HEK293T (cell line): Measurements from ENCODE around the gene FHOD3.

Experiments used
- CTCF ChIA-PET: fragments of 350-600 bp; formaldehyde crosslinking; extraction: SDS; loops from one replicate; lab custom pipeline; 2021; ENCODE audit warnings: antibody characterized with exemption, inconsistent platforms; lab: Yijun Ruan, JAX
- POLR2A ChIA-PET: fragments of 350-600 bp; formaldehyde crosslinking; extraction: SDS; loops from one replicate; lab custom pipeline; 2020; ENCODE audit warnings: antibody characterized with exemption, inconsistent platforms; lab: Yijun Ruan, JAX
- DNase-seq: peaks from one replicate; pipeline ENCODE4 v3.0.0; 2012; ENCODE audit warnings: mixed read lengths; ENCODE audit errors: extremely low spot score
- ARNT ChIP-seq: fragments of 450-650 bp; IDR thresholded peaks from 2 replicates; pipeline ENCODE4 v1.6.1; 2017; ENCODE audit warnings: mild to moderate bottlenecking
- BHLHE40 ChIP-seq: fragments of 450-650 bp; IDR thresholded peaks from 2 replicates; pipeline ENCODE4 v1.6.1; 2016; ENCODE audit warnings: mild to moderate bottlenecking, moderate library complexity, borderline replicate concordance
- CTBP1 ChIP-seq: fragments of 450-650 bp; IDR thresholded peaks from 2 replicates; pipeline ENCODE4 v1.6.1; 2016; ENCODE audit warnings: borderline replicate concordance
- ELF4 ChIP-seq: fragments of 450-650 bp; IDR thresholded peaks from 2 replicates; pipeline ENCODE4 v1.6.1; 2017; ENCODE audit warnings: antibody characterized with exemption
- FOXA1 ChIP-seq: fragments of 450-650 bp; IDR thresholded peaks from 2 replicates; pipeline ENCODE4 v1.6.1; 2016; ENCODE audit warnings: mild to moderate bottlenecking
- FOXK2 ChIP-seq: fragments of 450-650 bp; IDR thresholded peaks from 2 replicates; pipeline ENCODE4 v1.6.1; 2016; ENCODE audit warnings: mild to moderate bottlenecking
- FOXM1 ChIP-seq: fragments of 450-650 bp; IDR thresholded peaks from 2 replicates; pipeline ENCODE4 v1.6.1; 2017; ENCODE audit warnings: mild to moderate bottlenecking, borderline replicate concordance
- HDGF ChIP-seq: fragments of 450-650 bp; IDR thresholded peaks from 2 replicates; pipeline ENCODE4 v1.6.1; 2017; ENCODE audit warnings: antibody characterized with exemption, borderline replicate concordance
- L3MBTL2 ChIP-seq: fragments of 450-650 bp; conservative IDR thresholded peaks from 2 replicates; pipeline ENCODE4 v1.6.1; 2016; ENCODE audit warnings: mild to moderate bottlenecking
- LEF1 ChIP-seq: fragments of 450-650 bp; IDR thresholded peaks from 2 replicates; pipeline ENCODE4 v1.6.1; 2017; ENCODE audit warnings: mild to moderate bottlenecking, borderline replicate concordance
- NFRKB ChIP-seq: fragments of 450-650 bp; IDR thresholded peaks from 2 replicates; pipeline ENCODE4 v1.6.1; 2016; ENCODE audit warnings: mild to moderate bottlenecking, moderate library complexity
- SP1 ChIP-seq: fragments of 450-650 bp; IDR thresholded peaks from 2 replicates; pipeline ENCODE4 v1.6.1; 2017
- SUZ12 ChIP-seq: fragments of 450-650 bp; IDR thresholded peaks from 2 replicates; pipeline ENCODE4 v1.6.1; 2016; ENCODE audit warnings: mild to moderate bottlenecking
- TARDBP ChIP-seq: fragments of 450-650 bp; IDR thresholded peaks from 2 replicates; pipeline ENCODE4 v1.6.1; 2016
- ZNF384 ChIP-seq: fragments of 450-650 bp; IDR thresholded peaks from 2 replicates; pipeline ENCODE4 v1.6.1; 2016
- TF ChIP-seq, protein P1 (sequence below): fragments of 450-650 bp; IDR thresholded peaks from 2 replicates; pipeline ENCODE4 v1.6.1; 2016

The FHOD3 gene

DNA sequence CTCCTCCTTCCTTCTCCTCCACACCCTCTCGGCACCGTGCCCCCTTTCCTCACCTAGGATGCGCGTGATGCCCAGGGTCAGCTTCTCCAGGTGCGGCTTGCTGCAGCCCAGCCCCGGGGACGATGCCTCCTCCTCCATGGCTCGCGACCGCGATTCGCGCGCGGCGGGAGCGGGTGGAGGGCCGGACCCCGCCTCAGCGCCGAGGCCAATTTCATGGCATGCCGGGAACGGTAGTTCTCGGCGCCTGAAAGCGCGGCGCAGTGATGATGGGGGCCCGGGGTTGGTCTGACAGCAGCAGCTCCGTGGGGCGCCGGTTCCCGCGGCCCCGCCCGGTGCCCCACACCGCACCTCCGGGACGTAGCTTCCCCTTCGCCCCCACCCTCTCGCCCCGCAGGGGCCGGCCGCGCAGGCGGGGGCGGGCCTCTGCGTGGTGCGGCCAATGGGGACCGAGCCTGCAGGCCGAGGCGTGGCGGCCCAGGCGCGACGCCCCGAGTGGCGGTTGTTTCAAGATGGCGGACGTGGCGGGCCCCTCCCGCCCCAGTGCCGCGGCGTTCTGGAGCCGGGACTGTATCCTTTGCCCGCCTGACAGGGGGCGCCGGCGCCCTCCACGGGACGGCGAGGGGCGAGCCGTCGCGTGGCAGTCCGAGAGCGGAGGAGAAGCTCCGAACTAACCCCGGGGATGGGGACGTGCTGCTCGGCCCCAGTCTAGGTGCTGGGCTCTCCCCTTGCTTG is 531.3 kb downstream of the FHOD3 start, which contains the start of the genes KIAA1328 and TPGS2:
Gene KIAA1328 (plus strand): TSS at position 498 of the 732 bp plus-strand sequence. CDS start 12 bp downstream, at position 510.
Gene TPGS2 (minus strand): TSS at position 373 of the 732 bp plus-strand sequence. CDS start 235 bp downstream, at position 138.
- ChIA-PET POLR2A (interaction anchor here (0.6 to 2.0 kb wide), 23 partner anchors 9 to 471 kb away, joined by 3 to 8 read pairs (median 4); no protein-coding TSS in a partner anchor), CTCF (interaction anchor here (0.6 to 2.2 kb wide), 16 partner anchors 9 to 1013 kb away, joined by 3 to 10 read pairs (median 4); no protein-coding TSS in a partner anchor)
- DNase-seq, result peak; percentile 97
- TF ChIP-seq L3MBTL2, result peak; percentile 81
- TF ChIP-seq CTBP1, result peak; percentile 74; the same call in 1 of the 2 replicates
- peak; percentile 65; the same call in 1 of the 2 replicates for TF ChIP-seq FOXM1
- TF ChIP-seq HDGF, result 0 out of 2 replicates have a peak, but pooled peaks have one; percentile 40
- TF ChIP-seq ELF4, result peak; percentile 45; the same call in 1 of the 2 replicates
- 0 out of 2 replicates have a peak, but pooled peaks have one; percentile 46 for TF ChIP-seq ARNT
- TF ChIP-seq SP1, result no peak
- peak; percentile 54; the same call in 1 of the 2 replicates for TF ChIP-seq LEF1
- no peak for TF ChIP-seq NFRKB
- TF ChIP-seq TARDBP, result peak; percentile 84
- TF ChIP-seq FOXK2, result no peak
- TF ChIP-seq SUZ12, result no peak
- TF ChIP-seq FOXA1, result no peak
- TF ChIP-seq BHLHE40, result no peak
- no peak for TF ChIP-seq ZNF384
- TF ChIP-seq, protein P1, sequence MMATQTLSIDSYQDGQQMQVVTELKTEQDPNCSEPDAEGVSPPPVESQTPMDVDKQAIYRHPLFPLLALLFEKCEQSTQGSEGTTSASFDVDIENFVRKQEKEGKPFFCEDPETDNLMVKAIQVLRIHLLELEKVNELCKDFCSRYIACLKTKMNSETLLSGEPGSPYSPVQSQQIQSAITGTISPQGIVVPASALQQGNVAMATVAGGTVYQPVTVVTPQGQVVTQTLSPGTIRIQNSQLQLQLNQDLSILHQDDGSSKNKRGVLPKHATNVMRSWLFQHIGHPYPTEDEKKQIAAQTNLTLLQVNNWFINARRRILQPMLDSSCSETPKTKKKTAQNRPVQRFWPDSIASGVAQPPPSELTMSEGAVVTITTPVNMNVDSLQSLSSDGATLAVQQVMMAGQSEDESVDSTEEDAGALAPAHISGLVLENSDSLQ, result peak; percentile 12; the same call in 1 of the 2 replicates
